Sigmoid colon (tissue), 4 donors: ENCODE data around the gene OSBP.

Experiments
- CTCF ChIP-seq, 4 experiments: fragments of 450-650 bp in 3 of 4; fragments of 200-600 bp in 1 of 4; IDR thresholded peaks; one replicate each; pipeline ENCODE4 v1.5.1; 2016 to 2019; ENCODE audit warnings: antibody characterized with exemption in 4 of 4, mild to moderate bottlenecking in 3 of 4, moderate library complexity in 2 of 4
- EP300 ChIP-seq, 4 donors: sonication (generic); formaldehyde crosslinking; IDR thresholded peaks; one replicate each; pipeline ENCODE4 v1.6.1; 2017; ENCODE audit warnings: antibody characterized with exemption in 4 of 4
- POLR2A ChIP-seq, 2 donors: fragments of 450-650 bp; IDR thresholded peaks; one replicate each; pipeline ENCODE4 v1.6.1; 2016; ENCODE audit warnings: antibody characterized with exemption in 2 of 2, mild to moderate bottlenecking in 2 of 2, moderate library complexity in 2 of 2

GRCh38 chr11:59559886-59560285 lies 55.7 kb downstream of the OSBP start:
- TF ChIP-seq EP300 (IDR thresholded peaks at IDR 0.05) (no peak), POLR2A (IDR thresholded peaks at IDR 0.05) (no peak), CTCF (IDR thresholded peaks at IDR 0.05) (no peak)
